AG08396 (cell line): ENCODE measurements around the gene LRRC4C.

Experiments
- DNase-seq: peaks from one replicate; pipeline ENCODE4 v3.0.0; 2012; ENCODE audit warnings: low spot score, mixed read lengths

The LRRC4C gene

GRCh38 chr11:40370821-40371616 is 1088.4 kb downstream of the LRRC4C start:
- DNase-seq, result no peak

- DNase-seq, result no peak
Observed at GRCh38 chr11:40360206-40360798, 1099.2 kb downstream of the LRRC4C start.

GRCh38 chr11:40354121-40354520 is 1105.3 kb downstream of the LRRC4C start:
- DNase-seq, result no peak

DNA sequence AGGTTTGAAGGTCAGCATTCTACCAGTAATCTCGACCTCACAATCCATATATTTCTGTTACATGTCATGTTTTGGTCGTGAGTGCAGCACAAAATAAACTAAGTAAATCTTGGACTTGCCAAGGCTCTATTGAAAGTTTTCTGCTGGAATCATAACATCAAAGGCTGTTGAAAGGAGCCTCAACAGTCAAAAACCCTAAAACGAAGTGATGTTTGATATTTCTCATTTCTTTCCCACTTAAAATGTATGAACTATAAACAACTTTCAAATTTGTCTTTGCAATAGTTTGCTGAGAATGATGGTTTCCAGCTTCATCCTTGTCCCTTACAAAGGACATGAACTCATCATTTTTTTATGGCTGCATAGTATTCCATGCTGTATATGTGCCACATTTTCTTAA is 1118.5 kb downstream of the LRRC4C start:
- DNase-seq, result no peak

GRCh38 chr11:40338739-40339138 is 1120.7 kb downstream of the LRRC4C start:
- DNase-seq, result peak; percentile 8

- no peak for DNase-seq
Observed at GRCh38 chr11:40338062-40338461, 1121.4 kb downstream of the LRRC4C start.

DNA sequence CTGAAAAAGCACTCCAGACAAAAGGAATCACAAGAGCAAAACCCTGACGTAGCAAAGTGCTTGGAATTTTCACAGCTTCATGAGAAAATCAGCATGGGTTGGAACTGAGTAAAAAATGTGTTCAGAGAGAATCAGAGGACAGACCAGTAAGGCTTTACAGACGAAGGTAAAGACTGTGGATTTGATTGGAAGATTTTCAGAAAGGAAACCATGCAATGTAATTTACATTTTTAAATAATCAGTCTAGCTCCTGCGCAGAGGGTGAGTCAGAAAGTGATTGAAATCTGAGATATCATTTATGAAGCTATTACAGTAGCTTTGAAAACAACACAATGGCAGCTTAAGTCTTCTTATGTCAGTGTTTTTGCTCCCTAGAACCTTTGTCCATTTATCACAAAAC is 1122.3 kb downstream of the LRRC4C start:
- DNase-seq, result no peak

- DNase-seq, result peak; percentile 87
Observed at GRCh38 chr11:40328890-40329614, 1130.4 kb downstream of the LRRC4C start.

GRCh38 chr11:40323241-40323640 is 1136.2 kb downstream of the LRRC4C start:
- no peak for DNase-seq

DNA sequence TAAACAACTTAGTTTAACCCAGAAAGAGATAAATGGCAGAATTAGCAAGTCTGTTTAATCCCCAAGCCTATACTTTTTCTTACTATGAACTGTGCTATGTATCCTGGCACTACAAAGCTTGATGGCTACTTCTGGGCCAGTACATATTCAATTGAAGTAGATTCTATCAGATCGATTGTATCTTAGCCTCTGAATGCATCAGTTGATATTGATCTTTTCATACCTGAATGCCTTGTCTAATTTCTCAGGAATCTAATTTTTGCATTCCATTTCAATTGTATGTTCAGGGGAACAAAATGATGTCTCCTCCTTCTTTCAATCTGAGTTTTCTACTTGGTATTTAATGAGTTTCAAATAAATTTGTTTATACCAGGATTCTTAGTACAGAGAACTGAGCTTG is 1137.9 kb downstream of the LRRC4C start:
- no peak for DNase-seq

- DNase-seq, result no peak
Observed at GRCh38 chr11:40316171-40316570, 1143.3 kb downstream of the LRRC4C start.

- DNase-seq, result no peak
Observed at GRCh38 chr11:40315122-40315521, 1144.3 kb downstream of the LRRC4C start.

GRCh38 chr11:40314327-40314726 is 1145.1 kb downstream of the LRRC4C start:
- no peak for DNase-seq

GRCh38 chr11:40306938-40307548 is 1152.4 kb downstream of the LRRC4C start:
- DNase-seq, result peak; percentile 54

GRCh38 chr11:40302669-40303068 is 1156.8 kb downstream of the LRRC4C start:
- DNase-seq, result no peak

- DNase-seq, result no peak
Observed at GRCh38 chr11:40295466-40295865, 1164.0 kb downstream of the LRRC4C start.

DNA sequence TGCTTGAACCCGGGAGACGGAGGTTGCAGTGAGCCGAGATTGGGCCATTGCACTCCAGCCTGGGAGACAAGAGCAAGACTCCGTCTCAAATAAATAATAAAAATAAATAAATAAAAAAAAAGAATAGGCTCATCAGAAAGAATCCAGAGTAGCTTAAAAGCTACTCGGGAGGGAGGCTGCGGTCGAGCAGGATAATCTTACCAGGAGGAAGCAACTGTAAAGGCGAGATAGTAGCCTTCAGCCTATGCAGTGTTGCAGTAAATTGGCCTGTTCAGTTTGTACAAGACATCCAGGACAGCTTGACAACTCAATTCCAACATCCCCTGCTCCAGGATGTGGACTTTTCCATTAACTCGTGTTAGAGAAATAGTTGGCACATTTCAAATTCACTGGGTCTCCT is 1164.7 kb downstream of the LRRC4C start:
- DNase-seq, result no peak

DNA sequence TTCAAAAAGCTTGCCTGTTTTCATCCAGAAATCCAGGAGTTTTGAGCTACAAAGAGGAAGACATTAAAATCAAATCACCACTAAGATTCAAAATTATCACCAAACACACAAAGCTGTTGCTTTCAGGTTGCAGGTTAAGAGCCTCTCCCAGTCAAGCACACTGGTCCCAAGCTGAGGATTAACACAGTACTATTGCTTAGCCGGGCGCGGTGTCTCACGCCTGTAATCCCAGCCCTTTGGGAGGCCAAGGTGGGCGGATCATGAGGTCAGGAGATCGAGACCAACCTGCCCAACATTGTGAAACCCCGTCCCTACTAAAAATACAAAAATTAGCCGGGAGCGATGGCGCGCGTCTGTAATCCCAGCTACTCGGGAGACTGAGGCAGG is 1165.1 kb downstream of the LRRC4C start:
- no peak for DNase-seq

GRCh38 chr11:40293655-40294348 is 1165.7 kb downstream of the LRRC4C start:
- DNase-seq, result peak; percentile 86

- no peak for DNase-seq
Observed at GRCh38 chr11:40292721-40293508, 1166.5 kb downstream of the LRRC4C start.

DNA sequence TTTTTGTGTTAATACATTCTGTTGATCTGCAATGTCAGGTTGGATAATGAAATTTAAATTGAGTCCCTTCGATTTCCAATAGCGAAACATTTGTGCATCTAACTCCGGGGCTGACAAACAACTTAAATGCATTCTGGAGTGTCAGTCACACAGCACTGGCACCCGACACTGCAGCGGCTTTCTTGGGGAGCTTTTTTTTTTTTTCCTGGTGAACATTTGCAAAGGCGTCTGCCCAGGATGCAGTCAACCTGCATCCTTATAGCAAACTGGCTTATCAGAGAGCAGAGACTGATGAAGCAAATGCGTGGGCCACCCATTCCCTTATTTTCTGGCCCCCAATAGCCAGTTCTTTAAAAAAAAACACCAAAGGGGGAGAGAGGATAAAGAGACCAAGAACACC is 1167.7 kb downstream of the LRRC4C start:
- no peak for DNase-seq
